ENCODE measurements around the gene KRT17. TPM values are rescaled to one million over a fixed set of nuclear protein-coding genes. Genes with fewer than 3 reads are reported as not detected.

Gene KRT17
- total RNA-seq, 4 donors from 2014 or later = 0.70 to 12.6 TPM; not detected in 2

DNA sequence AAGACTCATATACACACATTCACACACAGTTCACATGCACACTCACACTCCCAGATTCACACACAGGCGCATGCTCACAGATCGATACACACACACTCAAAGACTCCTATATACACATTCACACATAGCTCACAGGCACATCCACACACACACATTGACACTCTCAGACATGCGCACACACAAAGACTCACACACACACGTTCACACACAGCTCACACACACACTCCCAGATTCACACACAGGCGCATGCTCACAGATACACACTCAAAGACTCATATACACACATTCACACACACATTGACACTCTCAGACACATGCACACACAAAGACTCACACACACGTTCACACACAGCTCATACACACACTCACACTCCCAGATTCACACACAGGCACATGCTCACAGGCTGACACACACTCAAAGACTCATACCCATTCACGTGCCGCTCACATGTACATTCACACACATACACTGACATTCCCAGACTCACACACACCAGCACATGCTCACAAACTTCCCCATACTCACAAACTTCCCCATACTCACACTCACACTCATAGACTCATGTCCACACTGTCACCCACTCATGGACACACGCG, 25.6 kb upstream of the KRT17 start:
- Histone ChIP-seq H3K4me3 (no peak overlapping the region), H3K4me1 (no peaks in the 10 kb centered on the region), H3K27me3 (no peaks in the 10 kb centered on the region), H3K36me3 (no peaks in the 10 kb centered on the region), H3K9me3 (no peaks in the 10 kb centered on the region), H3K27ac (no peak overlapping the region)
- TF ChIP-seq, protein P1, sequence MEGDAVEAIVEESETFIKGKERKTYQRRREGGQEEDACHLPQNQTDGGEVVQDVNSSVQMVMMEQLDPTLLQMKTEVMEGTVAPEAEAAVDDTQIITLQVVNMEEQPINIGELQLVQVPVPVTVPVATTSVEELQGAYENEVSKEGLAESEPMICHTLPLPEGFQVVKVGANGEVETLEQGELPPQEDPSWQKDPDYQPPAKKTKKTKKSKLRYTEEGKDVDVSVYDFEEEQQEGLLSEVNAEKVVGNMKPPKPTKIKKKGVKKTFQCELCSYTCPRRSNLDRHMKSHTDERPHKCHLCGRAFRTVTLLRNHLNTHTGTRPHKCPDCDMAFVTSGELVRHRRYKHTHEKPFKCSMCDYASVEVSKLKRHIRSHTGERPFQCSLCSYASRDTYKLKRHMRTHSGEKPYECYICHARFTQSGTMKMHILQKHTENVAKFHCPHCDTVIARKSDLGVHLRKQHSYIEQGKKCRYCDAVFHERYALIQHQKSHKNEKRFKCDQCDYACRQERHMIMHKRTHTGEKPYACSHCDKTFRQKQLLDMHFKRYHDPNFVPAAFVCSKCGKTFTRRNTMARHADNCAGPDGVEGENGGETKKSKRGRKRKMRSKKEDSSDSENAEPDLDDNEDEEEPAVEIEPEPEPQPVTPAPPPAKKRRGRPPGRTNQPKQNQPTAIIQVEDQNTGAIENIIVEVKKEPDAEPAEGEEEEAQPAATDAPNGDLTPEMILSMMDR (IDR thresholded peaks at IDR 0.05) = no peak
- no peak for TF ChIP-seq POLR2A (IDR thresholded peaks at IDR 0.05)
- DNase-seq = no peak
- intact Hi-C loops (cut with DNase I; ENCODE audit: low total_unique reads) = loop anchor here (5.0 to 10.0 kb wide), 2 partner anchors 98 to 795 kb away; no protein-coding TSS in a partner anchor

DNA sequence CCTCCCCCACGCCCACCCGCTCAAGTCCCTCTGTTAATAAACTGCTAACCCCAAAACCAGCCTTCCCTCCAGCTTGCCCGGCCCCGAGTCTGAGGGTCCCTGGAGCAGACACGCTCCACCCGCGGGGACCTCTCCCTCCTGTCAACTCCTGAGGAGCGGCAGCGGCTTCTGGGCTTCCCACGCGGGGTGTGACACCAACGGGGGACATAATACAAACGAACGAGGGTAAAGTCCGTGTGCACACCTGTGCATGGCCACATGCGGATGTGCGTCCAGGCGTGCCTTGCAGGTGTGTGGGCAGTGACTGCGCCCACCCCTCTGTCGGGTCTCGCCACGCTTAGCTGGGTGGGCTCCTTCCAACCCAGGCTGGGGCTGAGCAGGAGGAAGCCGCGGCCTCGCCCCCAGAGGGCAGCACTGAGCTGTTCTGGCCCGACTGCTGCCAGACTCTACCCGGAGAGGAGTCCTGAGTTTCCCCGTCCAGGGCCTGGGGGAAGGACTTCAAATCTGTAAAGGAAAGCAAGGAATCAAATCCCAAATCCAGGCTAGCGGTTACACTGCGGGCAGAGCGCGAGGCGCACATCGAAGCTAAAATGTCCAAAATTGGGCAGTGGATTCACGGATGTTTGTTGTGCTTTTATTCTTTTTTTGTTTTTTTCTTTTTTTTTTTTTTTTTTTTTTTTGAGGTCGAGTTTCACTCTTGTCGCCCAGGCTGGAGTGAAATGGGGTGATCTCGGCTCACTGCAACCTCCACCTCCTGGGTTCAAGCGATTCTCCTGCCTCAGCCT, 24.2 kb upstream of the KRT17 start:
- Histone ChIP-seq H3K27ac (peak overlapping the region; percentile 69 to 70), H3K4me3 (peak overlapping the region; percentile 17 to 30), H3K9me3 (no peaks in the 10 kb centered on the region), H3K36me3 (no peaks in the 10 kb centered on the region), H3K4me1 (no peaks in the 10 kb centered on the region), H3K27me3 (no peaks in the 10 kb centered on the region)
- peak; percentile 82 to 85 for DNase-seq
- intact Hi-C loops (cut with DNase I; ENCODE audit: low total_unique reads) = loop anchor here (5.0 to 10.0 kb wide), 2 partner anchors 96 to 794 kb away; no protein-coding TSS in a partner anchor
- TF ChIP-seq POLR2A (IDR thresholded peaks at IDR 0.05) = peak in 1 of 2 donors; percentile 9
- TF ChIP-seq, protein P1 (IDR thresholded peaks at IDR 0.05) = peak; percentile 91 to 94 (median 92)

DNA sequence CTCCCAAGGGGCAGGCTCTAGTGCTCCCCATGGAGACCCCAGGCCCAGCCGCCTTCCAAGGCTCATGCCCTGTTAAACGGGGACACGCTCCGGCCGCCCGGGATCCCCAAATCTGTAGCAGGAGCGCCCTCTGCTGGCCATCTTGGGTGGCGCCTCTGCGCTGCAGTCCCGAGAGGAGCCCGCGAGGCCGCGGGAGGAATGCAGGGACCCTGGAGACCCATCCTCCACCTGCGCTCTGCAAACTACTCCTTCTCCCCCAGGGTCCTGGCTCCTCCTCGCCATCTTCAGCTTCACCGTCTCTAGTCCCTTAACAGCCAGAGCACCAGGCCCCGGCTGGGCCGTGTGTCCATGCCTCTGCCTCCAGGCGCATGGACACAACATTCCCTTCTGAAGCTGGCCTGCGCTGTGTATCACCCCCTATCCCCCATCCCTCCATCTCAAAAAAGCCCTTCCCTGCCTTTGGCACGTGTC, 23.6 kb upstream of the KRT17 start:
- Histone ChIP-seq H3K4me1 (no peaks in the 10 kb centered on the region), H3K27ac (peak overlapping the region; percentile 69 to 70), H3K36me3 (no peaks in the 10 kb centered on the region), H3K9me3 (no peaks in the 10 kb centered on the region), H3K4me3 (peak overlapping the region; percentile 17 to 30), H3K27me3 (no peaks in the 10 kb centered on the region)
- peak; percentile 88 for DNase-seq
- intact Hi-C loops (cut with DNase I; ENCODE audit: low total_unique reads) = loop anchor here (5.0 to 10.0 kb wide), 2 partner anchors 96 to 793 kb away; no protein-coding TSS in a partner anchor
- peak in 1 of 2 donors; percentile 12 for TF ChIP-seq POLR2A (IDR thresholded peaks at IDR 0.05)
- TF ChIP-seq, protein P1 (IDR thresholded peaks at IDR 0.05) = peak; percentile 93 to 96 (median 94)

DNA sequence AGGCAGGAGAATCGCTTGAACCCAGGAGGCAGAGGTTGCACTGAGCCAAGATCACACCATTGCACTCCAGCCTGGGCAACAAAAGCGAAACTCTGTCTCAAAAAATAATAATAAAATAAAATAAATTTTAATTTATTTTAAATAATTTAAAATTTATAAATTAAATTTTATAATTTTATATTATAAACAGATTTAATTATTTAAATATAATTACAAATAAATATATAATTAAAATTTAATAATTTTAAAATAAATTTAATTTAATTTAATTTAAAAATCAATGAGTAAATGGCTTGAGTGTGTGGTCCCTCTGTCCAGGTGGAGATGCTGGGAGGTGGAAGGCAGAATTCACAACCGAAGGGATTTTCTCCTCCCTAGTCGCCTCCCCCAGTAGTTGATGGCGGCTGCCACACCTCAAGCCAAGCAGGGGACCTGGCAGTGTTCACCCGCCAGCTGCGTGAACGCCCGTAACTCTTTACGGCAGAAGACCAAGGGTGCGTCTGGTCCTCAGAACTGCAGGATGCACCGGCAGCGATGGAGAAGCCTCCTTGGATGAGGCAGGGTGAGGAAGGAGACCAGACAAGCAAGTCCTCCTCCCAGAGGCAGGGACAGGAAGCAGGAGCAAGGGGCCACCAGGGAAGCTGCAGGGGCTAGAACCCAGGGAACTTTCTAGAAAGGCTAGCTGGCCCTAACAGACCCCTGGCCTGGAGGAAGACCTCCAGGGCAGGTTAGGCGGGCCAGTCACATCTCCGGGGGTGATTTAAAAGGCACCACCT, 22.9 kb upstream of the KRT17 start:
- no peaks in the 10 kb centered on the region for H3K36me3 ChIP-seq
- no peak for DNase-seq
- H3K4me3 ChIP-seq = no peak overlapping the region
- H3K9me3 ChIP-seq = no peaks in the 10 kb centered on the region
- no peaks in the 10 kb centered on the region for H3K27me3 ChIP-seq
- intact Hi-C loops (cut with DNase I; ENCODE audit: low total_unique reads) = loop anchor here (5.0 to 10.0 kb wide), 2 partner anchors 95 to 792 kb away; no protein-coding TSS in a partner anchor
- H3K4me1 ChIP-seq = no peaks in the 10 kb centered on the region
- H3K27ac ChIP-seq = no peak overlapping the region
- TF ChIP-seq POLR2A (IDR thresholded peaks at IDR 0.05) = no peak
